GM21737 (cell line): ENCODE results near the gene AKR1A1.
"Not testable (repeated sequence)": the region's sequence is repeated elsewhere in the genome, so short reads cannot be mapped to it uniquely, and the experiment has no call there.

Experiments
- ATAC-seq: cut with Tn5 transposase; IDR thresholded peaks from one replicate; pipeline ENCODE4 v1.9.1; 2021; ENCODE audit warnings: mild to moderate bottlenecking, moderate library complexity; ENCODE audit not compliant: unreplicated experiment

Gene AKR1A1

GRCh38 chr1:45569571-45569961, 18.9 kb downstream of the AKR1A1 start:
- no peak for ATAC-seq

GRCh38 chr1:45569962-45570581, 19.4 kb downstream of the AKR1A1 start:
- peak; percentile 75 for ATAC-seq

- ATAC-seq = no peak
Measured at GRCh38 chr1:45570631-45571030, 20.0 kb downstream of the AKR1A1 start.

- no peak for ATAC-seq
Measured at GRCh38 chr1:45573231-45573804, 22.7 kb downstream of the AKR1A1 start.

- ATAC-seq = no peak
Measured at GRCh38 chr1:45574105-45574626, 23.5 kb downstream of the AKR1A1 start.

- ATAC-seq = peak; percentile 66
Measured at GRCh38 chr1:45583264-45583665, 32.6 kb downstream of the AKR1A1 start.

- peak; percentile 49 for ATAC-seq
Measured at GRCh38 chr1:45583666-45584350, 33.2 kb downstream of the AKR1A1 start, which contains the start of gene NASP. Gene NASP, plus strand, starts transcription at chr1:45584041. Its CDS starts 106 bp downstream, at chr1:45584147.

GRCh38 chr1:45584351-45585109, 33.9 kb downstream of the AKR1A1 start:
- ATAC-seq = peak; percentile 38

GRCh38 chr1:45585110-45585426, 34.4 kb downstream of the AKR1A1 start:
- ATAC-seq = no peak

- no peak for ATAC-seq
Measured at GRCh38 chr1:45585496-45586075, 35.0 kb downstream of the AKR1A1 start.

- no peak for ATAC-seq
Measured at GRCh38 chr1:45586769-45587168, 36.1 kb downstream of the AKR1A1 start.

GRCh38 chr1:45589861-45590260, 39.2 kb downstream of the AKR1A1 start:
- no peak for ATAC-seq

GRCh38 chr1:45594412-45594811, 43.8 kb downstream of the AKR1A1 start:
- no peak for ATAC-seq

GRCh38 chr1:45596765-45597164, 46.1 kb downstream of the AKR1A1 start:
- ATAC-seq = not testable (repeated sequence)

GRCh38 chr1:45604239-45604638, 53.6 kb downstream of the AKR1A1 start:
- no peak for ATAC-seq

- ATAC-seq = no peak
Measured at GRCh38 chr1:45607404-45608074, 56.9 kb downstream of the AKR1A1 start.

GRCh38 chr1:45608175-45609156, 57.8 kb downstream of the AKR1A1 start:
- ATAC-seq = no peak

GRCh38 chr1:45610589-45611226, 60.1 kb downstream of the AKR1A1 start:
- no peak for ATAC-seq
